Measurements from ENCODE around the gene RHBDL1.

DNA sequence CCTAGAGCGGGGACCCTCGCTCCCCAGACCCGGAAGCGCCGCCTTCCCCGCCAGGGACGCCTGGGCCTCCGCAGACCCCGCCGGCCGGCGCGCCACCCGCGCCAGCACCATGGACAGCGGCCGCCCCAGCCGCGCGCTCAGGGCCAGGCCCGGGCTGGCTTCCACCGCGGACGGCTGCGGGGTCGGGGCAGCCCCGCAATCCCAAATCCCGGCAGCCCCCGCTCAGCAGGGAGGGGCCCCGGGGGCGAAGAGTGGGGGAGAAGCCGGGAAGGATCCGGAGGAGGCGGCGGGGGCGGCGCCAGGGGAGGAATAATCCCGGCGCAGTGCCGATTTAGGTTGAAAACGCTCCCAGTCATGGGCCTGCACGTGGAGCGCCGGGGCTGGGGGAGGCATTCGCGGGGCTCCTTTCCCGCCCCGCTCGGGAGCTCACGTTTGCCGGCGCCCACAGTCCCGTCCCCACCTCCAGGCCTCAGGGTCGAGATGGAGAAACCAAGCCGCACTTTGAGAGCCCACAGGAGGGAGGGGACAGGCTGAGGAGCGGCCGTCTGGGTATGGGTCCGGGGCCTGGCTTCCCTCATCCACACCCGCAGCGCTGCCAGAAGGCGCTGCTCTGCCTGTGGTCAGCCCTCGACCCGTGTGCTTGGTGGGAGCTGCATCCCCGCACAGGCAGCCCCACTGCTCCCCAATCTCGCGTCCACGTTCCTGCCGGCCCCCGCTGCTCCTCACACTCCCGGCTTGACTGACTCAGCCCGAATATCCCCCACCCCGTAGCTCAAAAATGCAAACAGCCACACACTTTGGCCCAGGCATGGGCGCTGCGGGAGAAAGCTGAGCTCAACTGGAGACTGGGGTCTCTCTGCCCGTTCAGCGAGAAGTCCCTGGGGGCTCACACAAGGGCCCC is 25.5 kb downstream of the RHBDL1 start:
- TF ChIP-seq, protein P1, sequence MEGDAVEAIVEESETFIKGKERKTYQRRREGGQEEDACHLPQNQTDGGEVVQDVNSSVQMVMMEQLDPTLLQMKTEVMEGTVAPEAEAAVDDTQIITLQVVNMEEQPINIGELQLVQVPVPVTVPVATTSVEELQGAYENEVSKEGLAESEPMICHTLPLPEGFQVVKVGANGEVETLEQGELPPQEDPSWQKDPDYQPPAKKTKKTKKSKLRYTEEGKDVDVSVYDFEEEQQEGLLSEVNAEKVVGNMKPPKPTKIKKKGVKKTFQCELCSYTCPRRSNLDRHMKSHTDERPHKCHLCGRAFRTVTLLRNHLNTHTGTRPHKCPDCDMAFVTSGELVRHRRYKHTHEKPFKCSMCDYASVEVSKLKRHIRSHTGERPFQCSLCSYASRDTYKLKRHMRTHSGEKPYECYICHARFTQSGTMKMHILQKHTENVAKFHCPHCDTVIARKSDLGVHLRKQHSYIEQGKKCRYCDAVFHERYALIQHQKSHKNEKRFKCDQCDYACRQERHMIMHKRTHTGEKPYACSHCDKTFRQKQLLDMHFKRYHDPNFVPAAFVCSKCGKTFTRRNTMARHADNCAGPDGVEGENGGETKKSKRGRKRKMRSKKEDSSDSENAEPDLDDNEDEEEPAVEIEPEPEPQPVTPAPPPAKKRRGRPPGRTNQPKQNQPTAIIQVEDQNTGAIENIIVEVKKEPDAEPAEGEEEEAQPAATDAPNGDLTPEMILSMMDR (conservative IDR thresholded peaks at IDR 0.05; ENCODE audit: low read length): no peak
- TF ChIP-seq EZH2phosphoT487 (IDR thresholded peaks at IDR 0.05; ENCODE audit: borderline replicate concordance): no peak
